ENCODE measurements around the gene FGF14.

FGF14 gene

GRCh38 chr13:101681834-101682233 lies 720.0 kb downstream of the FGF14 start:
- H3K4me3 ChIP-seq (replicated peaks; ENCODE audit: low read depth, low read length) = no peak overlapping the region
- peak; percentile 13 for DNase-seq (ENCODE audit: low read depth)
- no peak for TF ChIP-seq CTCF (IDR thresholded peaks at IDR 0.05; ENCODE audit: low read length, missing control alignments)

DNA sequence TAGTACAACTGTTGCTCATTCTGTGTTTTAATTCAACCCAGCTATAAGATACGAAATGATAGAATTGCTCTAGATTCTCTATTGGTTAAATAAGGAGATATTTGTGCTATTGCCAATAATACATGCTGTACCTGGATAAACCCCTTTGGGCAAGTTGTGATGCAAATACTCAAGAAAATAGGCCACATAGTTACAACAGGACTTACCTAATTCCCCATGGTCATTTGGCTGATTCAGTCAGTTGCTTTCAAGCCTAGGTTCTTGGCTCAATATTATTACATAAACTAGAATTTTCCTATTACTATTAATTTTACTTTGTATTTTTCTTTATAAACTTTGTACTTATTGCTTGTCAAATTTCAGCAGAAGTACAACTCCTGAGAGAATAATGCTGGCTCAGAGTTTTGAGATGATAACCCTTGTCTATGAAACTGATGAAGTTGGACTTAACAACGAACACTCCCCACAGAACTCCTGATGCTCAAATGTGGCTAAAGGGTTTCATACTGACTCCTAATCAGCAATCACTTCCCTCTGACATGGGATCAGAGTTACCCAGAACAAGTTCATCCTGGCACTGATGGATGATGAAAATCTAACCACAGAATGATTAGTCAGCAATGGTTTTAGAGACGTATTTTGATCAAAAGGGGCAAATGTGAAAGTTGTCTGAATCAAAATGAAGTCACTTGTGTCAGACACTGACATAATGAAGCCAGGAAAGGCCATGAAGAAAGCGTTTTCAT lies 728.3 kb downstream of the FGF14 start:
- H3K4me3 ChIP-seq (replicated peaks; ENCODE audit: low read depth, low read length) = no peak overlapping the region
- DNase-seq (ENCODE audit: low read depth) = no peak
- TF ChIP-seq CTCF (IDR thresholded peaks at IDR 0.05; ENCODE audit: low read length, missing control alignments) = no peak

DNA sequence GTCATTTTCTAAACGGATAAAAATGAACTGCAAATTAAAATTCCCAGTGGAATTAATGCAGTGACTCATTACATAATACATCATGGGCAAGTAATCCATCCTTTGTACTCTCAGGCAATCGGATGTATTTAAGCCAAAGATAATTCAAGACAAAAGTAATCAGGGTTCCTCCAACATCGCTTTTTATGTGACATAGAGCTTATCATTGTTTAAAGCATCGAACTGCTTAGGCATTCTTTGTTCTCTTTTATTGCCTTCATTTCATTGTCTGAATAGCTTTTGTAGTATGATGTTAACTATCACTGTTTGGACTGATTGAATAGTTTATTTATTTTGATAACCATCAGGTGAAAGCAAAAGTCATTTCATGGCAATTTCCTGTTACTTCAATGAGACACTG lies 740.0 kb downstream of the FGF14 start:
- H3K4me3 ChIP-seq (replicated peaks; ENCODE audit: low read depth, low read length) = no peak overlapping the region
- DNase-seq (ENCODE audit: low read depth) = no peak
- no peak for TF ChIP-seq CTCF (IDR thresholded peaks at IDR 0.05; ENCODE audit: low read length, missing control alignments)
